IPS-11a (cell line): ENCODE measurements around the gene TBXA2R.
"Not testable (repeated sequence)": the region's sequence is repeated elsewhere in the genome, so short reads cannot be mapped to it uniquely, and the experiment has no call there.

Experiments used
- H3K4me3 ChIP-seq: one replicate; pipeline ENCODE4 v1.5.1; 2013; ENCODE audit warnings: low read depth, low read length, control low read depth

The TBXA2R gene

DNA sequence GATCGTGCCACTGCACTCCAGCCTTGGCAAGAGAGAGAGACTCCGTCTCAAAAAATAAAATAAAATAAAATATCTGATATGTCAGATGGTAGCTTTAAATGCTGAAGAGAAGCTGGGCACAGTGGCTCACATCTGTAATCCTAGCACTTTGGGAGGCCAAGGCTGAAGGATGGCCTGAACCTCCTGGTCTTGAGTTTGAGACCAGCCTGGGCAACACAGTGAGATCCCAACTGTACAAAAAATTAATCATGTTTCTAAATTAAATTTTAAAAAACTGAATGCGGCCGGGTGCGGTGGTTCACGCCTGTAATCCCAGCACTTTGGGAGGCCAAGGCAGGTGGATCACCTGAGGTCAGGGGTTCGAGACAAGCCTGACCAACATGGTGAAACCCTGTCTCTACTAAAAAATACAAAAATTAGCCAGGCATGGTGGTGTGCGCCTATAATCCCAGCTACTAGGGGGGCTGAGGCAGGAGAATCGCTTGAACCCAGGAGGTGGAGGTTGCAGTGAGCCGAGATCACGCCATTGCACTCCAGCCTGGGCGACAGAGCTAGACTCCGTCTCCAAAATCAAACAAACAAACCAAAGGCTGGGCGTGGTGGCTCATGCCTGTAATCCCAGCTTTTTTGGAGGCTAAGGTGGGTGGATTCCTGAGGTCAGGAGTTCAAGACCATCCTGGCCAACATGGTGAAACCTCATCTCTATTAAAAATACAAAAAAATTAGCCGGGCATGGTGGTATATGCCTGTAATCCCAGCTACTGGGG, 22.5 kb downstream of the TBXA2R start:
- H3K4me3 ChIP-seq, result not testable (repeated sequence)

DNA sequence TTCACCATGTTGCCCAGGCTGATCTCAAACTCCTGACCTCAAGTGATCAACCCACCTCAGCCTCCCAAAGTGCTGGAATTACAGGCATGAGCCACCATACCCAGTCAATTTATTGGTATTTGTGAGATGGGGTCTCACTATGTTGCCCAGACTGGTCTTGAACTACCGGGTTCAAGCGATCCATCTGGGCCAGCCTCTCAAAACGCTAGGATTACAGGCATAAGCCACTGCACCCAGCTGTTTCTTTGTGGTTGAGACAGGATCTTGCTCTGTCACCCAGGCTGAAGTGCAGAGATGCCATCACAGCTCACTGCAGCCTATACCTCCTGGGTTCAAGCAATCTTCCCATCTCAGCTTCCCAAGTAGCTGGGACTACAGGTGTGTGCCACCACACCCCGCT, 24.9 kb downstream of the TBXA2R start:
- H3K4me3 ChIP-seq, result not testable (repeated sequence)

DNA sequence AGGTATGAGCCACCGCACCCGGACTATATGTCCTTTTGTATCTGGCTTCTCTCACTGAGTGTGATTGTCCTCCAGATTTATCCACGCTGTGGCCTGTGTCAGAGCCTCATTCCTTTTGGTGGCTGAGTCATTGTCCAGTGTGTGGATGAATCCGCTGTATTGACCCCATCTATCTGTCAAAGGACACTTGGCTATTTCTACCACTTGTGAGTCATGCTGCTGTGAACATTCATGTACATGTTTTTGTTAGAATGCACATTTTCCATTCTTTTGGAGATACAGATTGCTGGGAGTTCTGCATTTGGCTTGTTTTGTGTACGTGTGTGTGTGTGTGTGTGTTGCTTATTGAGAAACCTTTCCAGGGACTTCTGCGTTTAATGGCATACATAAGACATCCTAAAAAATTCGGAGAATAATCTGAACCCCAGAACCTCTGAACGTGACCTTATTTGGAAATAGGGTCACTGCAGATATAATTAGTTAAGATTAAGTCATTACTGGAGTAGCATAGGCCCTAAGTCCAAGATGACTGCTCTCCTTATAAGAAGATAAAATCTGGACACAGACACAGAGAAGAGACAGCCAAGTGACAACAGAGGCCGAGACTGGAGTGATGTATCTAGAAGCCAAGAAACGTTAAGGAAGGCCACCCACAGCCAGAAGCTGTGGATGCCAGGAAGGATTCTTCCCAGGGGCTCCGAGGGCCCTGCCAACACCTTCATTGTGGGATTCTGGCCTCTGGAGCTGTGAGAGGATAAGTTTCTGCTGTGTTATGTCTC, 26.3 kb downstream of the TBXA2R start:
- H3K4me3 ChIP-seq, result no peak overlapping the region

DNA sequence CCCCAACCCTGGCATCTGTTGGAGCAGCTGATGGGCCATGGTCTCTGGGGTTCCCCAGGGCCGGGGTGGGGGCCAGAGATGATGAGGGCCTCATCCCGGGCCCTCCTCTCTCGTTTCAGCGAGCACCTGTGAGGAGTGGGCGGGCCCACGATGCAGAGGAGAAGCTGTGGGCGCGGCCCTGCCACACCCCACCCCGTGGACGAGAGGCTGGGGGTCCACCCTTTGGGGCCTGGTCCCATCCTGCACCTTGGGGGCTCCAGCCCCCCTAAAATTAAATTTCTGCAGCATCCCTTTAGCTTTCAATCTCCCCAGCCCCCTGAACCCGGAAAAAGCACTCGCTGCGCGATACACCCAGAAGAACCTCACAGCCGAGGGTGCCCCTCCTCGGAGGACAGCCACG, 28.3 kb downstream of the TBXA2R start:
- no peak overlapping the region for H3K4me3 ChIP-seq

DNA sequence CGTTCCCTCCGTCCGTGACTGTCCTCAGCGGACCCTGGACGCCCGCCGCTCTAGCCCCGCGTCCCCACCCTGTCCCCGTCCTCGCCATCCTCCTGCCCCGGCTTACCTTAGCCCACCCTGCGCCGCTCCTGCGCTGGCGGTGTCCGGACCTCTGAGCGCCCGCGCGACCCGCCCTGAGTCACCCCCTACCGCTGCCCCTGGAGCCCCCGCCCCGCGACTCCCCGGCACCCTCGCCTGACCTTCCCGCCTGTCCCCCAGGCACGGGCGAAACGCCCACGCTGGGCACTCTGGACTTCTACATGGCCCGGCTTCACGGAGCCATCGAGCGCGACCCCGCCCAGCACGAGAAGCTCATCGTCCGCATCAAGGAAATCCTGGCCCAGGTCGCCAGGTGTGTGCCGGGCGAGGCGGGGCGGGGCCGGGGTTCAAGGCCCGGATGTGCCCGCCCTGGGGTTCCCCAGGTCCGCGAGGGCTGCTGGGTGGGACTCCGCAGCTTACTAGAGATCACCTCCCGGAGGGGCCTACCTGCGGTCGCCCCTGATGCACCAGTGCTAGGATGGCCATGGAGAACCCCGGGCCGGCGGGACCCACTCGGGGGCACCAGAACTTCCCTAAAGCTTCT, 28.8 kb downstream of the TBXA2R start:
- H3K4me3 ChIP-seq, result peak overlapping the region; percentile 30

DNA sequence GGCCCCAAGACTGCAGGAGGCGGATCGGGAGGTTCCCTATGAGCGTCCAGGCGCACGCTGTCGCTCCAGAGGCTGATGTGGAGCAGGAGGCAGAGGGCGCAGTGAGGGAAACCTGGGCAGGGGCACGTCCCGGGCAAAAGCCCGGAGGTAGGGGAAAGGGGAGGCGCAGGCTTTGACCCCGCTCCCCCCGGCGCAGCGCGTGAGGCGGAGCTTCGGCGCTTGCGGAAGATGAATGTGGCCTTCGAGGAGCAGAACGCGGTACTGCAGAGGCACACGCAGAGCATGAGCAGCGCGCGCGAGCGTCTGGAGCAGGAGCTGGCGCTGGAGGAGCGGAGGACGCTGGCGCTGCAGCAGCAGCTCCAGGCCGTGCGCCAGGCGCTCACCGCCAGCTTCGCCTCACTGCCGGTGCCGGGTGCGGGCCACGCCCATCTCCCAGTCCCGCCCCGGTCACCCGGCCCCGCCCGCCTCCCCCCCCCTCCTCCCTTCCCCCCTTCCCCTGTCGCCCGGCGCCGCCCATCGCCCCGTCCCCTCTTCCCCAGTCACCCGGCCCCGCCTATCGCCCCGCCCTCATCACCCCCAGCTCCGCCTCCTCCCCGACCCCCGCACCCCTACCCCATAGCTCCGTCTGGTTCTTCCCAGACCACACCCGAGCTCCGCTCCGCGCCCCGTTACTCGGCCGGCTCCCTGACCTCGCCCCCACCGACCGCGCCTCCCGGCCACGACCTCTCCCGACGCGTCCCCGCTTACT, 29.8 kb downstream of the TBXA2R start:
- peak overlapping the region; percentile 51 for H3K4me3 ChIP-seq

DNA sequence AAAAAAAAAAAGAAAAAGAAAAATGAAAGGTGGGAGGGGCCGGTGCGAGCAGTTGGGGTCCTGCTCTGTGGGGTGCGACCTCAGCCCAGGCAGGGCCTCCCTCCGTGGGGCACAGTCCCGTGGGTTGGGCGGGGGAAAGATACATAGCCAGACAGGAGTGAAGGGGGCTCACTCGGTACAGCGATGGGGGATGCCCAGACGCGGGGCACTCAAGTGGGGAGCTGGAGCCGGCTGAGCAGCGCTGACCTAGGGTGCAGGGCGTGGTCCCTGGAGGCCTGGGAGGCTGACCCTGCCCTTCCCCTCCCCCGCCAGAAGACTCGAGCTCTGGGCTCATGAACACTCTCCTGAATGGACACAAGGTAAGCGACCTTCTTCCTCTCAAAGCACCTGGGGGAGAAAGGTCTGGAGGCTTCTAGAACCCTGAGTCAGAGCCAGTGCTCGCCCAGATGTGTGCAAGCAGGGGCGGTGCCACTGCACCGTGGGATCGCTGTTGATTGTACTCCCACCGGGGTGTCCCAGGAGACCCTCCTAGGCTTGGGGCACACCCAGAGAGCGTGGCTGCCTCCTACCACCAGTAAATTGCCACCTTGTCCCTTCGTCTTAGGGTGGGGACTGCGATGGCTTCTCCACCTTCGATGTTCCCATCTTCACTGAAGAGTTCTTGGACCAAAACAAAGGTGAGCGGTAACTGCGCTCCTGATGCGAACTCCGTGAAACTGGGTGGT, 30.6 kb downstream of the TBXA2R start:
- peak overlapping the region; percentile 51 for H3K4me3 ChIP-seq

DNA sequence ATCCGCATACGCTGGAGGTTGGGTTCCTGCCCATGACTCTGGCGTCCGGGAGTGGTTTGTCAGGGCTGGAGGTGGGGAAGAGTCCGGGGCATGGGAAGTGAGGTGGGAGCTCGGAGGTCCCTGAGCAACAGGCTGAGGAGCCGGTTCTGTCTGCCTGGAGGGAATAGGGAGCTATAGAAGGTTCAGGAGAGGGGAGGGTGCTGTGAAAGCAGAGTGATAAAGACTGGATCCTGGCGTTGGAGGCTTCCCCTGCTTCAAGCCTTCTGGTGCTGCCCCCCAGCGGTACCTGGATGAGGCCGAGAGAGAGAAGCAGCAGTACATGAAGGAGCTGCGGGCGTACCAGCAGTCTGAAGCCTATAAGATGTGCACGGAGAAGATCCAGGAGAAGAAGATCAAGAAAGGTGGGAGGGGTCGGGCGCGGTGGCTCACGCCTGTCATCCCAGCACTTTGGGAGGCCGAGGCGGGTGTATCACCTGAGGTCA, 31.4 kb downstream of the TBXA2R start:
- no peak overlapping the region for H3K4me3 ChIP-seq

DNA sequence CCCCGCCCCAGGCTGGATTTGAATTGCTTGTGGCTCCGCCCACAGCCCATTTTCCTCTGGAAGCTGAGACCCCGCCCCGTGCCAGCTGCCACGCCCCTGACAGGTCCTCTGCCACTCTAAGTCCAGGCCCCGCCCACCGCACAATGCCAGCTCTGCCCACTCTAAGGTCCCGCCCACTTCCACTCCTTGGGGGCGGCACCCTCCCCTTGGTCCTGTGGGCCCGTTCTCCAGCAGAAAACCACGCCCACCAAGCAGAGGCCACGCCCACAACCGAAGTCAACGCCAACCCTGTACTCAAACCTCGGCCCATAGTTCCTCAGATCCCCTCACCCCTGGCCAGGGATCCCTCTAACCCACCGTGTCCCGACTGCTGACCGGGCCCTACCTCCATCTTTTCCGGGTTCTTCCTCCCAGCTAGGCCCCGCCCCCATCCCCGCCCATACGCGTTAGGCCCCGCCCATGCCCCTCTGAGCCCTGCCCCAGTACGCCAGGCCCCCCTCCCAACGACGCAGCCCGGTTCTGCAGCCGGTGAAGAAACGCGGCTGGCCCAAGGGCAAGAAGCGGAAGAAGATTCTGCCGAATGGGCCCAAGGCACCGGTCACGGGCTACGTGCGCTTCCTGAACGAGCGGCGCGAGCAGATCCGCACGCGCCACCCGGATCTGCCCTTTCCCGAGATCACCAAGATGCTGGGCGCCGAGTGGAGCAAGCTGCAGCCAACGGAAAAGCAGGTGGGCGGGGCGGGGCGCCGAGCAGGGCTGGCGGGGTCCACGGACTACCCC, 32.6 kb downstream of the TBXA2R start:
- peak overlapping the region; percentile 81 for H3K4me3 ChIP-seq

DNA sequence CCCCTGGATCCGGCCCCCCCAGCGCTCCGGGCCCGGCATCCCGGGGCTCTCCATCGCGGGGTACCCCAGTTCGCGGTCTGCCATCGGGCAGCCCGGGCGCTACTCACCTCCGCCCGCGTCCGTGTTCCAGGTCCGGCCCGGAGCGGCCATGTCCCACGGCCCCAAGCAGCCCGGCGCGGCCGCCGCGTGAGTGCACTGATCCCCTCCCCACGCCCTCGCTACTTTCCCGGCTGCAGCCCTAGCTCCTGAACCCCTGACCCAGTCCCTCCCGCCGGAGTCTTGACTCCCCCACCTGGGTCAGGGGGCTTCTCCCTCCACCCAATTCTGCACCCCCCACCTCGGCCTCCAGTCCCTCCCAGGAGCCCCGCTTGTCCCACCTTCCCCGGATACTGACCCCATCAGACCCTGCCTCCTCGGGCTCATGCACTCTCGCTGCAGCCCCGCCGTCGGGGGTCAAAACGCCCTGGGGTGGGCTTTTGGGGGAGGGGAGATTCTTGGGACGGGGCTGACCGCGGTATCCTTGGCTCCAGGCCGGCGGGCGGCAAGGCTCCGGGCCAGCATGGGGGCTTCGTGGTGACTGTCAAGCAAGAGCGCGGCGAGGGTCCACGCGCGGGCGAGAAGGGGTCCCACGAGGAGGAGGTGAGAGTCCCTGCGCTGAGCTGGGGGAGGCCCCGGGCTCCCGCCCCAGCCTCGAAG, 33.4 kb downstream of the TBXA2R start:
- peak overlapping the region; percentile 81 for H3K4me3 ChIP-seq

DNA sequence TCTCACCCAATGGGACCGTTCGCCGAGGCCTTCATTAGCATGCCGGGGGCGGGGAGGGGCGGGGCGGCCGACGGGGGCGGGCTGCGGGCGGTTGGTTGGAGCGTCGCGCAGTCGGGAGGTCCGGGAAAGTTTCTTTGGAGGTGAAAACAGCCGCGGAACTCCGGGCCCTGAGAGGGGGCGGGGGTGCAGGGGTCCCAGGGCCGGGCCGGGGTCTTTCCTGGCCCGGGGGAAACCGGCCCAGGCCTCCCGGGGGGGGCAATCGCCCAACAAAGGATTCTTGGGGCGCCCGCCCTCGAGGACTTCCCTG, 33.9 kb downstream of the TBXA2R start, which contains the start of gene HMG20B:
TSS of gene HMG20B (plus strand) at position 90 of the 307 bp plus-strand sequence. CDS start 366 bp downstream, outside the sequence.
- H3K4me3 ChIP-seq, result peak within 1 kb of the TSS; percentile 81

DNA sequence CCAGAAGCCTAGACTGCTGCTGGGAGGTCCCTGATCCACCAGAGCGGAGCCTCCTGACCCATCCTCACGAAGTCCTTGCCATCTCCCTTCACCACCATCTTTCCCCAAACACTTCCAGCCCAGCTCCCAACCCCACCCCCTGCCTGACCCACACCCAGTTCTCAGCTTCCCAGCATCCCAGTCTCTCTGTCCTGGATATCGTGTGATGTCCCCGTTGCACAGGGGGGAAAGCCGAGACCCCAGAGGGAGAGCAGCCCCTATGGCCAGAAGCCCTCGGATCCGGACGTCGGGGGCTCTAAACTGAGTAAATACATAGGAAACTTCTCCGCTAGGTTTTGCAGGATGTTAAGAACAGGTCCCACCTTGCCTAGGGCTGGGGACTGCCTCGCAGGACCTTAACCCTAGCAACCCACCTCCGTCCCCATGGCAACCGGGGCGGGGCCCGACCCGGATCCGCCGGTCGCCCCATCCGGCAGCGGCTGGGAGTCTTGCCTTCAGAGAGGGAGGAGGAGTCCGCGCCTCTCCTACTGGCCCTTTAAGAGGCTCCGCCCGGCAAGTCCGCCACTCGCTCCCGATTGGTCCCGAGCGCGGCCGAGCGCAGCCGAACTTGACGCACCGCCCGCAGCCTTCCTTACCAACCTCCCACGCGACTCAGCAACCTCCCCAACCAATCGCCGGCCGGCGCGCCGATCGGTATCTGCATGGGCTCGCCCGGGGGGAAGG, 34.4 kb downstream of the TBXA2R start:
- H3K4me3 ChIP-seq, result no peak overlapping the region

DNA sequence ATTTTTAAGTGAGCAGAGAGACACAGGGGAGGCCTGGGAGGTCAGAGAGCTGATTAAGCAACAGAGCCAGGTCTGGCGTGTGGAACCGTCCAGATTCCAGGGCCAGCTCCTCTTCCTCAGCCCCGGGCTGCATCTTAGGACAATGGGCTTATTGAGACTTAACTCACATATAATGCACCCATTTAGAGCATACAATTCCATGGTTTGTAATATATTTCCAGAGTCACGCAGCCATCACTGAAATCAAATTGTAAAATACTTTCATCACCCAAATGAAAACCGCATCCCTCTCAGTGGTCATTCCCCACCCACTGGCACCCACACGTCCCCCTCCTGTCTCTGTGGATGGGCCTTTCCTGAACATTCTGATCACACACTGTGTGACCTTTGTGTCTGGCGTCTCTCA, 36.1 kb downstream of the TBXA2R start:
- no peak overlapping the region for H3K4me3 ChIP-seq

DNA sequence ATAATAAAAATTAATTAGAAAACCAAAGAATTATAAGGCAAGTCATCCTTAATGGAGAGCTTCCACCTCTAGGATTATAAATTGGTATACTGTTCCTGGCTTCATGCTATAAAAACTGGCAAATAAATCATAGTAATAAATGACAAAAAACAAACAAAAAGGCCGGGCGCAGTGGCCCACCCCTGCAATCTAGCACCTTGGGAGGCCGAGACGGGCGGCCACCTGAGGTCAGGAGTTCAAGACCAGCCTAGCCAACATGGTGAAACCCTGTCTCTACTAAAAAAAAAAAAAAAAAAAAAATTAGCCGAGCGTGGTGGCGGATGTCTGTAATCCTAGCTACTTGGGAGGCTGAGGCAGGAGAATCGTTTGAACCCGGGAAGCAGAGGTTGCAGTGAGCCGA, 36.6 kb downstream of the TBXA2R start:
- H3K4me3 ChIP-seq, result not testable (repeated sequence)

DNA sequence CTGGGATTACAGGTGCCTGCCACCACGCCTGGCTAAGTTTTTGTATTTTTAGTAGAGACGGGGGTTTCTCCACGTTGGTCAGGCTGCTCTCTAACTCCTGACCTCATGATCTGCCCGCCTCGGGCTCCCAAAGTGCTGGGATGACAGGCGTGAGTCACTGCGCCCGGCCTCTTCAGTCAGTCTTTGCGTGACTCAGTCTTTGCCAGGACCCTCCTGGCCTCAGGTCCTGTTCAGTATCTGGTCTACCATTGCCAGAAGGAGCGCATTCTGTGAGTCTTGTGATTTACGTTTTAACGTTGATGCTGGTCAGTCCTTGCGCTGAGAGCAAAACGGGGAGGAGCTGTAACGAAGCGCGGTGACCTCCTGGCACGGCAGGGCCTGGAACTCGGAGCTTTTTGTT, 41.5 kb downstream of the TBXA2R start:
- H3K4me3 ChIP-seq, result no peak overlapping the region

DNA sequence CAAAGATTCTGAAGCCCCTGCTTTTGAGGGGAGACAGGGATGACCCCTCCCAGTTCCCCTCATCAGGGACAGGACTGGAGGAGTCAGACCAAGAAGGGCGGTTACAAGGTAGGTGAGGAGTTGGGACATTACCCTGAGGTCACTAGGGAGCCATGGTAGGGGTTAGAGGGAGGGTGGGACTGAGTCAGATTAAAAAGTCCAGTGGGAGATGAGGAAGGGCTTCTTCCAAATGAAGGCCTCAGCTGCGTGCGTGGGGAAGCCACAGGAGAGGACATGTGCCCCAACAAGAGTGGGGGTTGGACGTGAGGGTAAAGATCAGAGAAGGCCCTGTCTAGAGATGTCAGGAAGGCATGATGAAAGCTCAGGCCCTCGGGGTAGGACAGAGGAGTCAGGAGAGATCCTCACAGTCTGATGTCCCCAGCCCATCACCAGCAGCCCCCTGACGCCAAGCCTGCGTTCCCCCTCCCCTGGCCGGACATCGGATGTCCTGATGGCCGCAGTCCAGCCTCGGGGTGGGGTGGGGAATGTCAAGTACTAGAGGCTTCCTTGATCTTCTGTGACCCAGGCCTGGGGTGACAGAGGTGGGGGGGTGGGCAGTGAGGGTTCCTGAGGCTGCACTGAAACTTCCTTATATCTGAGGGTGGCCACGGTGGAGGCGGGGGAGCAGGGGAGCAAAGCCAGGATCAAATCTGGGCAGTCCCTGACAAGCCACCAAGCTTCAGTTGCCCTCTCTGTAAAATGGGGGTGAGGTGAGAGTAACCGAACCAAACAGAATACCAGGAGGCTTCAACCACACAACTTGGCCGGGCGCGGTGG, 42.8 kb downstream of the TBXA2R start:
- H3K4me3 ChIP-seq, result no peak overlapping the region

DNA sequence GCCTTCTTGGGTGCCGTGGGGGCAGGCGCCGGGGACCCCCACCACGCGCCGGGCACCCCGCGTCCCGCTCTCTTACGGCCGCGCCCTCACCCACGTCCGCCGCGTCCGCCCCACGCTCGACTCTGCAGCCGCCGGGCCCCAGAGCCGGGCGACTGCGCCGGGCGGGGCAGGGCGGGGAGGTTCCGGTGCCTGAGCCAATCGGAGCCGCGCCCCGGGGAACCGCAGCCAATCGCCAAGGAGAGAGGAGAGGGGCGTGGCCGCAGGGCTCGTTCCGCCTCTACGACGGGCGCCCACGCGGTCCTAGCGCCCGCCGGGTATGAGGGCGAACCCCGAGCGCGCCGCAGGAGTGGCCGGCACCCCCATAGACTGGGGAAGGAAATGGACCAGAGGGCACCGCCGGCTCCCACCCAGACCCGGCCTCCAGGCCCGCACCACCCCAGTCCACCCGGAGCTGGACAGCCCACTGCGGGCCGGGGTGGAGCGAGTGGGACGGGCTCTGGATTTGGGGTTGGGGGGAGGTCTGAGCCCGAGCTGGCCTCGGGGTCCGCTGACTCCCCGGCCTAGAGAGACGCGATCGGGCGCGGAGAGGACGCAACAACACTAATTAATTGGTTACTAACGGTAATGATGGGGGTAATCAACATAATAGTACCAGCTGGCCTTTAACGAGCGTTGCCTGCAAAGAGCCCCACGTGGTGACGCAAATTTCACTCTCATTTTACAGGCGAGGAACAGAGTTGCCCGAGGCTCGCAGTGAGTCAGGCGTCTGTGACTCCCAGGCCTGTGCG, 49.0 kb downstream of the TBXA2R start, which contains the start of gene MFSD12:
TSS of gene MFSD12 (minus strand) at position 126 of the 788 bp plus-strand sequence. CDS start 183 bp downstream, outside the sequence.
- H3K4me3 ChIP-seq, result peak within 1 kb of the TSS; percentile 81
